UCSD-AML1 (cell line): Measurements from ENCODE around the gene FANCG.

Experiments
- DNase-seq: peaks from one replicate; lab custom pipeline; 2025; ENCODE audit not compliant: unreplicated experiment; lab: John Stamatoyannopoulos, UW

The FANCG gene

GRCh38 chr9:35026671-35027070 is 53.1 kb downstream of the FANCG start:
- DNase-seq, result no peak
